Spinal cord (tissue), 10 donors: Measurements from ENCODE around the gene TSPAN18. TPM values are rescaled to one million over a fixed set of nuclear protein-coding genes. Genes with fewer than 3 reads are reported as not detected.
A peak's percentile ranks its signal among the peaks of the same experiment; 100 is the strongest.

Experiments
- DNase-seq, 6 donors: peaks; one replicate each; pipeline versions ENCODE4 v3.0.0 to v3.0.0-alpha.2; 2013 to 2015; ENCODE audit warnings: low spot score in 6 of 6, low read depth in 4 of 6
- H3K27ac ChIP-seq: one replicate; pipeline ENCODE4 v1.5.1; 2013; ENCODE audit warnings: low read depth, low read length, control low read depth
- H3K27me3 ChIP-seq: one replicate; pipeline ENCODE4 v1.6.1; 2013; ENCODE audit warnings: low read length; ENCODE audit not compliant: control insufficient read depth, insufficient read depth
- H3K36me3 ChIP-seq: one replicate; pipeline ENCODE4 v1.6.1; 2013; ENCODE audit warnings: low read length; ENCODE audit not compliant: control insufficient read depth, insufficient read depth
- H3K4me1 ChIP-seq: one replicate; pipeline ENCODE4 v1.6.1; 2013; ENCODE audit warnings: low read length; ENCODE audit not compliant: control insufficient read depth, insufficient read depth
- H3K4me3 ChIP-seq: one replicate; pipeline ENCODE4 v1.5.1; 2013; ENCODE audit warnings: low read depth, low read length, control low read depth
- H3K9me3 ChIP-seq: one replicate; pipeline ENCODE4 v1.6.1; 2013; ENCODE audit warnings: low read length; ENCODE audit not compliant: control insufficient read depth, insufficient read depth
- WGBS: methylation state at CpG from one replicate; pipeline ENCODE4 v1.1.5; 2013; ENCODE audit warnings: missing lambda C conversion rate; ENCODE audit not compliant: insufficient coverage; 5-methylcytosine and 5-hydroxymethylcytosine counted together
- polyA plus RNA-seq, 2 donors: library from polyadenylated mRNA; unstranded; fragments of 120-200 nt; gene quantifications; one replicate each; pipeline ENCODE4 v1.2.1, GENCODE V29; 2013; ENCODE audit not compliant: insufficient read length in 2 of 2
- total RNA-seq, 2 donors: library from RNA; depleted of rRNA in 1 of 2; stranded (reverse); fragments of 120-200 nt in 1 of 2; fragments of >200 nt in 1 of 2; gene quantifications; one replicate each; pipeline versions ENCODE4 v1.2.3 to v1.2.4, GENCODE V29; 2013 to 2014
- donor health status: healthy.

Gene TSPAN18
- total and polyA plus RNA-seq, 4 donors, result 23.3 to 87.2 (median 60.9) TPM

GRCh38 chr11:44974402-44975000 is 247.7 kb downstream of the TSPAN18 start:
- Histone ChIP-seq H3K4me1 (peaks cover 36% of the 10 kb centered on the region), H3K4me3 (no peak overlapping the region), H3K27ac (no peak overlapping the region), H3K9me3 (no peaks in the 10 kb centered on the region), H3K27me3 (no peaks in the 10 kb centered on the region), H3K36me3 (no peaks in the 10 kb centered on the region)
- WGBS, result 78% methylated on average over 10 of the region's 12 CpGs
- DNase-seq, result no peak

- no peaks in the 10 kb centered on the region for H3K36me3 ChIP-seq
- H3K27me3 ChIP-seq, result no peaks in the 10 kb centered on the region
- no peak for DNase-seq
- no peak overlapping the region for H3K4me3 ChIP-seq
- no peak overlapping the region for H3K27ac ChIP-seq
- H3K4me1 ChIP-seq, result peaks cover 46% of the 10 kb centered on the region
- no peaks in the 10 kb centered on the region for H3K9me3 ChIP-seq
- WGBS, result 55% methylated on average over 5 of the region's 5 CpGs
Observed at GRCh38 chr11:44976576-44976975, 249.8 kb downstream of the TSPAN18 start.

- no peaks in the 10 kb centered on the region for H3K9me3 ChIP-seq
- WGBS, result 54% methylated on average over 6 of the region's 9 CpGs
- no peak overlapping the region for H3K4me3 ChIP-seq
- DNase-seq, result no peak
- H3K27me3 ChIP-seq, result no peaks in the 10 kb centered on the region
- H3K36me3 ChIP-seq, result no peaks in the 10 kb centered on the region
- H3K4me1 ChIP-seq, result peaks cover 50% of the 10 kb centered on the region
- no peak overlapping the region for H3K27ac ChIP-seq
Observed at GRCh38 chr11:44977493-44977984, 250.8 kb downstream of the TSPAN18 start.

- Histone ChIP-seq H3K36me3 (no peaks in the 10 kb centered on the region), H3K4me3 (no peak overlapping the region), H3K27me3 (no peaks in the 10 kb centered on the region), H3K27ac (no peak overlapping the region), H3K4me1 (peaks cover 51% of the 10 kb centered on the region), H3K9me3 (no peaks in the 10 kb centered on the region)
- 60% methylated on average over 3 of the region's 3 CpGs for WGBS
- DNase-seq, result no peak
Observed at GRCh38 chr11:44978274-44978960, 251.7 kb downstream of the TSPAN18 start.

GRCh38 chr11:44978961-44979331 is 252.2 kb downstream of the TSPAN18 start:
- DNase-seq, result no peak
- 100% methylated on average over 1 of the region's 1 CpG for WGBS
- Histone ChIP-seq H3K27me3 (no peaks in the 10 kb centered on the region), H3K9me3 (no peaks in the 10 kb centered on the region), H3K4me1 (peaks cover 45% of the 10 kb centered on the region), H3K36me3 (no peaks in the 10 kb centered on the region), H3K4me3 (no peak overlapping the region), H3K27ac (no peak overlapping the region)

- peak in 1 of 6 donors; percentile 55 for DNase-seq
- WGBS, result 72% methylated on average over 22 of the region's 24 CpGs
- Histone ChIP-seq H3K4me1 (peaks cover 40% of the 10 kb centered on the region), H3K27ac (no peak overlapping the region), H3K4me3 (no peak overlapping the region), H3K9me3 (no peaks in the 10 kb centered on the region), H3K36me3 (no peaks in the 10 kb centered on the region), H3K27me3 (no peaks in the 10 kb centered on the region)
Observed at GRCh38 chr11:44979543-44980399, 253.0 kb downstream of the TSPAN18 start.

- Histone ChIP-seq H3K27me3 (no peaks in the 10 kb centered on the region), H3K36me3 (no peaks in the 10 kb centered on the region), H3K9me3 (no peaks in the 10 kb centered on the region), H3K27ac (no peak overlapping the region), H3K4me1 (peaks cover 40% of the 10 kb centered on the region), H3K4me3 (no peak overlapping the region)
- WGBS, result 86% methylated on average over 13 of the region's 15 CpGs
- no peak for DNase-seq
Observed at GRCh38 chr11:44980533-44981427, 254.0 kb downstream of the TSPAN18 start.
